GM23248 (cell line): Measurements from ENCODE around the gene KNCN.

ENCODE experiments used
- EZH2 ChIP-seq: fragments of 200-600 bp; sonication (generic); IDR thresholded peaks from 2 replicates; pipeline ENCODE4 v1.6.1; 2018; ENCODE audit warnings: antibody characterized with exemption, mild to moderate bottlenecking; ENCODE audit not compliant: insufficient read depth, poor library complexity, severe bottlenecking
- EZH2phosphoT487 ChIP-seq: fragments of 200-600 bp; sonication (generic); IDR thresholded peaks from 2 replicates; pipeline ENCODE4 v1.6.1; 2018; ENCODE audit warnings: antibody characterized with exemption, moderate library complexity, mild to moderate bottlenecking, low read depth; ENCODE audit not compliant: insufficient read depth

GRCh38 chr1:46543382-46543760, 8.1 kb downstream of the KNCN start:
- no peak for TF ChIP-seq EZH2
- TF ChIP-seq EZH2phosphoT487 = no peak
